ENCODE data around the gene DMXL1. TPM values are rescaled to one million over a fixed set of nuclear protein-coding genes. Genes with fewer than 3 reads are reported as not detected.

Gene DMXL1
- total and polyA plus RNA-seq, 2 experiments from 2014 or later = 19.5 to 37.4 TPM

- no peak for DNase-seq (ENCODE audit: low read depth in 1 of 2, low spot score in 1 of 2)
- TF ChIP-seq, protein P1, sequence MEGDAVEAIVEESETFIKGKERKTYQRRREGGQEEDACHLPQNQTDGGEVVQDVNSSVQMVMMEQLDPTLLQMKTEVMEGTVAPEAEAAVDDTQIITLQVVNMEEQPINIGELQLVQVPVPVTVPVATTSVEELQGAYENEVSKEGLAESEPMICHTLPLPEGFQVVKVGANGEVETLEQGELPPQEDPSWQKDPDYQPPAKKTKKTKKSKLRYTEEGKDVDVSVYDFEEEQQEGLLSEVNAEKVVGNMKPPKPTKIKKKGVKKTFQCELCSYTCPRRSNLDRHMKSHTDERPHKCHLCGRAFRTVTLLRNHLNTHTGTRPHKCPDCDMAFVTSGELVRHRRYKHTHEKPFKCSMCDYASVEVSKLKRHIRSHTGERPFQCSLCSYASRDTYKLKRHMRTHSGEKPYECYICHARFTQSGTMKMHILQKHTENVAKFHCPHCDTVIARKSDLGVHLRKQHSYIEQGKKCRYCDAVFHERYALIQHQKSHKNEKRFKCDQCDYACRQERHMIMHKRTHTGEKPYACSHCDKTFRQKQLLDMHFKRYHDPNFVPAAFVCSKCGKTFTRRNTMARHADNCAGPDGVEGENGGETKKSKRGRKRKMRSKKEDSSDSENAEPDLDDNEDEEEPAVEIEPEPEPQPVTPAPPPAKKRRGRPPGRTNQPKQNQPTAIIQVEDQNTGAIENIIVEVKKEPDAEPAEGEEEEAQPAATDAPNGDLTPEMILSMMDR (IDR thresholded peaks at IDR 0.05; ENCODE audit: low read depth, low read length) = no peak
- no peaks in the 10 kb centered on the region for H3K9me3 ChIP-seq (ENCODE audit: low read depth)
- H3K27ac ChIP-seq = no peak overlapping the region
- no peaks in the 10 kb centered on the region for H3K36me3 ChIP-seq
- no peak overlapping the region for H3K4me3 ChIP-seq
- no peaks in the 10 kb centered on the region for H3K4me1 ChIP-seq (ENCODE audit: low read depth)
- H3K27me3 ChIP-seq = no peaks in the 10 kb centered on the region
Observed at GRCh38 chr5:119058979-119059529, 11.8 kb upstream of the DMXL1 start.

- Histone ChIP-seq H3K9me3 (ENCODE audit: low read depth) (no peaks in the 10 kb centered on the region), H3K27ac (no peak overlapping the region), H3K4me1 (ENCODE audit: low read depth) (no peaks in the 10 kb centered on the region), H3K27me3 (no peaks in the 10 kb centered on the region), H3K36me3 (no peaks in the 10 kb centered on the region), H3K4me3 (no peak overlapping the region)
- TF ChIP-seq, protein P1 (IDR thresholded peaks at IDR 0.05; ENCODE audit: low read depth, low read length) = no peak
- DNase-seq (ENCODE audit: low read depth in 1 of 2, low spot score in 1 of 2) = no peak
Observed at GRCh38 chr5:119059740-119060255, 11.1 kb upstream of the DMXL1 start.

- Histone ChIP-seq H3K9me3 (ENCODE audit: low read depth) (no peaks in the 10 kb centered on the region), H3K36me3 (no peaks in the 10 kb centered on the region), H3K27me3 (no peaks in the 10 kb centered on the region), H3K4me3 (no peak overlapping the region), H3K4me1 (ENCODE audit: low read depth) (no peaks in the 10 kb centered on the region), H3K27ac (no peak overlapping the region)
- DNase-seq (ENCODE audit: low read depth in 1 of 2, low spot score in 1 of 2) = peak in 1 of 2 donors; percentile 86
- TF ChIP-seq, protein P1 (IDR thresholded peaks at IDR 0.05; ENCODE audit: low read depth, low read length) = no peak
Observed at GRCh38 chr5:119063579-119064379, 7.1 kb upstream of the DMXL1 start.

DNA sequence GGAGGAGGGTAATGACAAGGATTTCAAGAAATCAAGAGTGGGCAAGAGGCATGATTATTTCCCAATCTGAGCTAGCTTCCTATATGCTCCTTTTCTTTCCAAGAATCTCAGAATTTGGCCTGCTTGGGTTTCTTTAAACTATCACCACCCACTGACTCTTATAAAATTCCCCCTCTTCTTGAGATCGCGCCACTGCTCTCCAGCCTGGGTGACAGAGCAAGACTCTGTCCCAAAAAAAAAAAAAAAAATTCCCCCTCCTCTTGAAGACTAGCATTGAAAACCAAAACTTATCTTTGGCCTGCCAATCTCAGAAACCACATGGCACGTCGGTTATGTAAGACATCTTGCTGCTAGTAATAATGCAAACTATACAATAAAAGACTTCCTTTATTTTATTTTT lies 3.4 kb upstream of the DMXL1 start:
- TF ChIP-seq, protein P1 (IDR thresholded peaks at IDR 0.05; ENCODE audit: low read depth, low read length) = no peak
- peaks cover 4% of the 10 kb centered on the region for H3K4me1 ChIP-seq (ENCODE audit: low read depth)
- peak in 1 of 2 donors; percentile 7 for DNase-seq (ENCODE audit: low read depth in 1 of 2, low spot score in 1 of 2)
- no peak overlapping the region for H3K4me3 ChIP-seq
- no peaks in the 10 kb centered on the region for H3K9me3 ChIP-seq (ENCODE audit: low read depth)
- no peaks in the 10 kb centered on the region for H3K27me3 ChIP-seq
- H3K27ac ChIP-seq = no peak overlapping the region
- H3K36me3 ChIP-seq = no peaks in the 10 kb centered on the region

DNA sequence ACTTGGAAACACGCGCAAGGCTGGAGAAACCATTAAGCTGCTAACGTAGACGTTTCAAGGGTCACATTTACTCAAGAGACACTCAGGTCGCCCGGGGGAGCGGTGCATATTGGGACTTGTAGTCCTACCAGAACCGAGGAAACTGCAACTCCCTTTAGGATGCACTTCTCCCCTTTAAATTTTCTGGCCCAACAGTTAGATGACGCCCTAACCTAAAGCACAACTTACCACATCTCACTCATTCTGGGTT lies 384 bp upstream of the DMXL1 start:
- H3K27me3 ChIP-seq = no peaks in the 10 kb centered on the region
- no peaks in the 10 kb centered on the region for H3K9me3 ChIP-seq (ENCODE audit: low read depth)
- peak overlapping the region; percentile 46 for H3K4me3 ChIP-seq
- peak in 1 of 2 donors; percentile 92 for DNase-seq (ENCODE audit: low read depth in 1 of 2, low spot score in 1 of 2)
- peak overlapping the region; percentile 86 for H3K27ac ChIP-seq
- TF ChIP-seq, protein P1 (IDR thresholded peaks at IDR 0.05; ENCODE audit: low read depth, low read length) = no peak
- peaks cover 17% of the 10 kb centered on the region for H3K4me1 ChIP-seq (ENCODE audit: low read depth)
- no peaks in the 10 kb centered on the region for H3K36me3 ChIP-seq

Measured in cardiac muscle cell (in vitro differentiated cells and primary cell).